ENCODE measurements around the gene ZFPL1. TPM values are rescaled to one million over a fixed set of nuclear protein-coding genes. Genes with fewer than 3 reads are reported as not detected.

The ZFPL1 gene
- total RNA-seq, 4 donors from 2014 or later, result 24.8 to 47.8 (median 36.6) TPM

DNA sequence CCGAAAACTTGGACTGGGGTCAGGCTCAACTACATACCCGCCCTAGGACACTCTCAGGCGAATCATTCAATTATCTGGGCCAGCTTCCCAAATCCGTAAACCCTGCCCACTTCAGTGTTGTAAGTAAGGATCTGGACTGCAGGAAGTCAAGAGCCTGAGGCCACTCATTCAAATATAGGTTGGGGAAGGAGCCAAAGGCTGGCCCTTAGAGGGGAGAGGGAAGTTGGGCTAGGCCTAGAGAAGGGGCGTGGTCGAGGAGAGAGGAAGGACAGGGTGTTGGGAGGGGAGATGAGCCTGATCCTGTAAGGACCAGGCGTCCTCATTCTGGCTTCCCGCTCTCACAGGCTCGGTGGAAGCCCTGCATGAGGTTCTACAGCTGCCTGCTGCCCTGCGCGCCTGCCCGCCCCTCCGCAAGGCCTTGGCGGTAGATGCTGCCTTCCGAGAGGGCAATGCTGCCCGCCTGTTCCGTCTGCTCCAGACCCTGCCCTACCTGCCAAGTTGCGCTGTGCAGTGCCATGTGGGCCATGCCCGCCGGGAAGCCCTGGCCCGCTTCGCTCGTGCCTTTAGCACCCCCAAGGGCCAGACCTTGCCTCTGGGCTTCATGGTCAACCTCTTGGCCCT is 40.0 kb upstream of the ZFPL1 start:
- TF ChIP-seq, protein P1, sequence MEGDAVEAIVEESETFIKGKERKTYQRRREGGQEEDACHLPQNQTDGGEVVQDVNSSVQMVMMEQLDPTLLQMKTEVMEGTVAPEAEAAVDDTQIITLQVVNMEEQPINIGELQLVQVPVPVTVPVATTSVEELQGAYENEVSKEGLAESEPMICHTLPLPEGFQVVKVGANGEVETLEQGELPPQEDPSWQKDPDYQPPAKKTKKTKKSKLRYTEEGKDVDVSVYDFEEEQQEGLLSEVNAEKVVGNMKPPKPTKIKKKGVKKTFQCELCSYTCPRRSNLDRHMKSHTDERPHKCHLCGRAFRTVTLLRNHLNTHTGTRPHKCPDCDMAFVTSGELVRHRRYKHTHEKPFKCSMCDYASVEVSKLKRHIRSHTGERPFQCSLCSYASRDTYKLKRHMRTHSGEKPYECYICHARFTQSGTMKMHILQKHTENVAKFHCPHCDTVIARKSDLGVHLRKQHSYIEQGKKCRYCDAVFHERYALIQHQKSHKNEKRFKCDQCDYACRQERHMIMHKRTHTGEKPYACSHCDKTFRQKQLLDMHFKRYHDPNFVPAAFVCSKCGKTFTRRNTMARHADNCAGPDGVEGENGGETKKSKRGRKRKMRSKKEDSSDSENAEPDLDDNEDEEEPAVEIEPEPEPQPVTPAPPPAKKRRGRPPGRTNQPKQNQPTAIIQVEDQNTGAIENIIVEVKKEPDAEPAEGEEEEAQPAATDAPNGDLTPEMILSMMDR (IDR thresholded peaks at IDR 0.05; ENCODE audit: low read depth), result no peak

DNA sequence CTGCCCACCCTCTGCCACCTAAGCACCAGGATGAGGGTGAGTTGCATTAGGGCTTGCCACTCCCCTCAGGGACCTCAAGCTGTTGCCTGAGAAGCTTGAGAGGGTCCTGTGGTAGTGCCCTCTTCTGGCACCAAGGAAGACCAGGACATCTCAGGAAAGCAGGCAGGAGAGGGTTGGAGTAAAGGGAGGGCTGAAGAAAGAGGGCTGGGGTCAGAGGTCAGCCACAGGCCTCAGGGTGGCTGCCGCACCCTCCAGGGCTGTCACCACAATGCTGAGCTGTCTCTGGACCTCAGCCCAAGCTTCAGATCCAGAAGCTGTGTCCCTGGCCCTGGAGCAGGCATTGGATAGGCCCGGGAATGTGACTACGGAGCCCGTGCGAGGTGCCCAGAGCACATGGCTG is 39.0 kb upstream of the ZFPL1 start:
- TF ChIP-seq, protein P1 (IDR thresholded peaks at IDR 0.05; ENCODE audit: low read depth), result no peak

DNA sequence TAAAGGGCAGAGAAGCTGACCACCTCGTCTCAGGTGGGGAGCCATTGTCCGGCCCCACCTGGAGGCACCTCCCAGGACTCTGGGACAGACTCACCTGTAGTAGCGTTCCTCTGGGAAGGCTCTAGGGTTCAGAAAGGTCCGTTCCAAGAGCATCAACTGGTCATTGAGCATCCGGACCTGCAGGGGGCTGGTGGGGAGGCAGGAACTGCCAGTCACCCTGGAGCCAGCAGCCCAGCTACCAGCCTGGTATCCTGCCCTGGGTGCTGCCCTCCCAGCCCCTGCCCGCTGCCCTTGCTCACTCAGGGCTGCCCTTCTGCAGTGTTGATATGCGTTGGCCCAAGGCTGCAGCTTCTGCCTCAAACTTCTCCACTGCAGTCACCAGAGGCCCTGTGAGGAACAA is 38.3 kb upstream of the ZFPL1 start:
- TF ChIP-seq, protein P1 (IDR thresholded peaks at IDR 0.05; ENCODE audit: low read depth), result no peak

DNA sequence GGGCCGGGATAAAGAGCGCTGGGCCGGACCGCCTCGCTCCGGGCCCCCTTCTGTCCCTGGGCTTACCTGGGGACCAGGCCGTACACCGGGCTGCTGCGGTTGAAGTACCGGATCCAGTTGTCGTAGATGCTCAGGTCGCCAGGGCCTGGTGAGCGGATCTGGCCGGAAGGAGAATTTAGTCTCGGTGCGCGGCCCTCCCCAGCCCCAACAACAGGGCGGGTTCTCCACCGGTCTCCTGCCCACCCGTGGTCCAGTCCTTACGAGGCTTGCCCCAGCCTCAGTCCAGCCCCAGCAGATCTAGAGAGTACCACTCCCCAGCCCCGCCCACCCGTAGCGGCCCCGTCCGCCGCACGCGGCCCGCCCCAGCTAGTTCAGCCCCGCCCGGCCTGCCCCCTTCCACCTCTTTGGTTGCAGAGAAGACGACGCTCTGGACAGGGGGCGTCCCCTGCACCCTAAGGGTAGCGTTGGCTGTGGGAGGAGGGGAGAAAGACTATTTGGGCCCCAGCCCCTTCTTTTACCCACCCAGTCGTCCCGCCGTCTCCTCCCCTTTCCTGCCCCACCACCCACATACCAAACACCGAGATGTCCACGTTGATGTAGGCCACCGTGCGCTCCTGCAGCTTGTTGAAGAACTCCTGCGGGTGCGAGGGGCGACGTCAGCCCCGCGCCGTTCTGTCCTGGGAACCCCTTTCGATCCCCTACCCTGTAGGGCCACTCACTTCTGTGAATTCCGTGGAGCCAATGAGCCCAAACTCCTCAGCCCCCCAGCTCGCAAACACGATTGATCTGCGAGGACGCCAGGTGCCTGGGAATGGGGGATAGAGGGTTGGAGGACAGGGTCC is 36.2 kb upstream of the ZFPL1 start:
- TF ChIP-seq, protein P1 (IDR thresholded peaks at IDR 0.05; ENCODE audit: low read depth), result no peak

DNA sequence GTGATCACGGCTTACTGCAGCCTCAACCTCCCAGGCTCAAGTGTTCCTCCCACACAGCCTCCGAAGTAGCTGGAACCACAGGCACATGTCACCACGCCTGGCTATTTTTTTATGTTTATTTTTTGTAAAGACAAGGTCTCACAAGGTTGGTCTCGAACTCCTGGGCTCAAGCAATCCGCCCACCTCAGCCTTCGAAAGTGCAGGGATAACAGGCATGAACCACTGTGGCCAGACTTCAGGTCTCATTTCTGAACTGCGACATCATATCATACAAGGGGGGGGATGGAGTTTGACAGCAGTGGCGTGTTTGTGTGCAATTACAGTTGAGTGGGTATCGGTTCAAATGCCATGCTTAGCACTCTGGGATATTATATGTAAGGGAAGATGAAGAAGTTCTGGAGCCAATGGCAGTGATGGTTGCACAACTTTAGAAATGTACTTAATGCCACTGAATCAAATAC is 32.6 kb upstream of the ZFPL1 start:
- TF ChIP-seq, protein P1 (IDR thresholded peaks at IDR 0.05; ENCODE audit: low read depth), result no peak

DNA sequence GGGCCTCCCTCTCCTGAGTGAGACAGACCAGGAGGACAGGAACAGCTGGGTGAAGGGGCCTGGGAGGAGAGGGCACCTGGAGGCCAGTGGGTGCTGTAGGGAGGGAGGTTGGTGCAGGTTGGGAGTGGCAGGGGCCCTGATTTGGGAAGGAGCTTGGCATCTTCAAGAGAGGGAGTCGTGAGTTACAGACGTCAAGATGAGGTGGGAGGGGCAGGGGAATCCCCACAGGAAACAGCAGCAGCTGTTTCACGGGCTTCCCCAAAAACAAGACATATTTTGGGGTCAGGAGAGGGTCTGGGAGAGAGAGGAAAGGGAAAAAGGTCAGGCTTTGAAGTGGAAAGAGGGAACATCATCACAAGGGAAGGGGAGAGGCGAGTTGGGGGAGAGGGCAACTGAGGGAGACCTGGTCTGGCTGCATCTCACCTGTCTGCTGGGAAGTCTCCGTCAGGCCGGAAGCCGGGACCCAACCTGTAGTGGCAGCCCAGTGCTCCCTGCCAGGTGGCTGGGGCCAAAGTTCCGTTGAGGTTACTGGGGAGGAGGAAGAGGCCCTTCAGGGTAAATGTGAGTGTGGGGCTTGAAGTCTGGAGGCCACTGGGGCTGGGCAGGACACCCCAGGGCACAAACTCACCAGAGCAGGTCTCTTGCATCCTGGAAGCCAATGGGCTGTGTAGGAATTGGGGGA is 30.1 kb upstream of the ZFPL1 start:
- TF ChIP-seq, protein P1 (IDR thresholded peaks at IDR 0.05; ENCODE audit: low read depth), result no peak

DNA sequence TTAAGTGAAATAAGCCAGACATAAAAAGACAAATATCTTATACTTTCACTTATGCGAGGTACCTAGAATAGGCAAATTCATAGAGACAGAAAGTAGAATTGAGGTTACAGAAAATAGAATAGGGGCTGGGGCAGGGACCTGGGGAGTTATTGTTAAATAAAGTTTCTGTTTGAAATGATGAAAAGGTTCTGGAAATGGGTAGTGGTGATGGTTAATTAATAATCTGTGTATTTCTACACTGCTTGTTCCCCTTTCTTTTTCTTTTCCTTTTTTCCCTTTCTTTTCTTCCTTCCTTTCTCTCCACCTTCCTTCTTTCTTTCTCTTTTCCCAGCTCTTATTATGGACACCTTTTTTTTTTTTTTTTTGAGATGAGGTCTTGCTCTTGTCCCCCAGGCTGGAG is 28.5 kb upstream of the ZFPL1 start:
- TF ChIP-seq, protein P1 (IDR thresholded peaks at IDR 0.05; ENCODE audit: low read depth), result no peak
